Measurements from ENCODE around the gene ACTR1B. TPM values are rescaled to one million over a fixed set of nuclear protein-coding genes. Genes with fewer than 3 reads are reported as not detected.
A peak's percentile ranks its signal among the peaks of the same experiment; 100 is the strongest.

Gene ACTR1B
- total and polyA plus RNA-seq, 2 of the 4 experiments (the other 2 are of a cell fraction) = 40.5 to 68.8 TPM

DNA sequence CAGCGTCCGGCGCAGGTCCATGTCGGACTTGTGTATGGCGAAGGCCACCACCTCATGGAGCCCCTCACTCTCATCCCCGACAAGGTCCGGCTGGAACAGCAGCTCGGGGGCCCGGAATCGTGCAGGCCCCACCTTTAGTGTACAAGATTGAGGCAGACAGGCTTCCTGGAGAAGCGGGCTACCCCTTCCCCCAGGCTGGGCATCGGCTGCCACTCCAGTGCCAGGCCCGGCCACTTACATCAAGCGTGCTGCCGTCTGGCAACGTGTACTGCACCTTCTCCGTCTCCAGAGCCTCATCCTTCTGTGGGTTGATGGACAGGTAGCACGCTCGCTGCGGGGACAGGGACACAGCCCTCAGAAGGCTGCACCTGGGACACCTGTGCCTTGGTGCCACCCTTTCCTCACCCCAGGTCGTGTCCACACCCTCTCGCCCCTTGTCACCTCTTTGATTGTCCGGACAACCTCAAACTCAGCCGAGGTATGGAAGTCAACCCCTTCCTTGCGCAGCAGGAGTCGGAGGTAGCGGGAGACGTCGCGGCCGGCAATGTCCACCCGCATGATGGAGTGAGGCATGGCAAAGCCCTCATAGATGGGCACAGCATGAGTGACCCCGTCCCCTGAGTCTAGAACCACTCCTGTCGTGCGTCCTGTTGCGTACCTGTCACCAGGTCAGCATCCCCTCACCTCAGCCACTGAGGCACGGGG, 5.7 kb downstream of the ACTR1B start:
- no peak overlapping the region for H3K9ac ChIP-seq (ENCODE audit: low read depth, low read length)
- H4K91ac ChIP-seq (ENCODE audit: insufficient read depth, low read depth, low read length) = no peak overlapping the region
- intact Hi-C loops (cut with micrococcal nuclease) = no loop called here
- no peak overlapping the region for H3K4me2 ChIP-seq (ENCODE audit: low read depth, low read length)
- POLR2A ChIA-PET (ENCODE audit: unreplicated experiment) = no interaction called here
- no peak overlapping the region for H4K8ac ChIP-seq (ENCODE audit: low read depth in 2 of 2, low read length in 2 of 2)
- H3K4me1 ChIP-seq (ENCODE audit: control insufficient read depth, insufficient read depth, low read length) = peaks cover 9% of the 10 kb centered on the region
- no peak overlapping the region for H4K5ac ChIP-seq (ENCODE audit: low read depth, low read length)
- in situ Hi-C loops (cut with MboI; ENCODE audit: low sequenced_read_pairs) = loop anchor here (25.0 kb wide), 1 partner anchor 1596 kb away; no protein-coding TSS in a partner anchor
- CTCF ChIA-PET = no interaction called here
- no peak overlapping the region for H3K23ac ChIP-seq (ENCODE audit: low read depth, low read length)
- no peak overlapping the region for H2BK15ac ChIP-seq (ENCODE audit: low read depth, low read length)
- H3K14ac ChIP-seq (replicated peaks; ENCODE audit: low read depth, low read length) = no peak overlapping the region
- peak overlapping the region; percentile 15 for H2AFZ ChIP-seq (replicated peaks; ENCODE audit: low read length, poor library complexity)
- TF ChIP-seq RCOR1 (IDR thresholded peaks at IDR 0.05; ENCODE audit: insufficient replicate concordance, low read length) = no peak
- TF ChIP-seq MAZ (IDR thresholded peaks at IDR 0.05; ENCODE audit: borderline replicate concordance, low read depth, low read length) = no peak
- TF ChIP-seq SMC3 (IDR thresholded peaks at IDR 0.05; ENCODE audit: low read depth, low read length) = no peak
- TF ChIP-seq, protein P1, sequence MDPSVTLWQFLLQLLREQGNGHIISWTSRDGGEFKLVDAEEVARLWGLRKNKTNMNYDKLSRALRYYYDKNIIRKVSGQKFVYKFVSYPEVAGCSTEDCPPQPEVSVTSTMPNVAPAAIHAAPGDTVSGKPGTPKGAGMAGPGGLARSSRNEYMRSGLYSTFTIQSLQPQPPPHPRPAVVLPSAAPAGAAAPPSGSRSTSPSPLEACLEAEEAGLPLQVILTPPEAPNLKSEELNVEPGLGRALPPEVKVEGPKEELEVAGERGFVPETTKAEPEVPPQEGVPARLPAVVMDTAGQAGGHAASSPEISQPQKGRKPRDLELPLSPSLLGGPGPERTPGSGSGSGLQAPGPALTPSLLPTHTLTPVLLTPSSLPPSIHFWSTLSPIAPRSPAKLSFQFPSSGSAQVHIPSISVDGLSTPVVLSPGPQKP (IDR thresholded peaks at IDR 0.05; ENCODE audit: borderline replicate concordance, low read depth, low read length) = no peak
- TF ChIP-seq MAFK (IDR thresholded peaks at IDR 0.05; ENCODE audit: low read depth, low read length) = no peak
- no peak for TF ChIP-seq RFX5 (IDR thresholded peaks at IDR 0.05; ENCODE audit: low read depth, low read length)
- TF ChIP-seq, protein P2, sequence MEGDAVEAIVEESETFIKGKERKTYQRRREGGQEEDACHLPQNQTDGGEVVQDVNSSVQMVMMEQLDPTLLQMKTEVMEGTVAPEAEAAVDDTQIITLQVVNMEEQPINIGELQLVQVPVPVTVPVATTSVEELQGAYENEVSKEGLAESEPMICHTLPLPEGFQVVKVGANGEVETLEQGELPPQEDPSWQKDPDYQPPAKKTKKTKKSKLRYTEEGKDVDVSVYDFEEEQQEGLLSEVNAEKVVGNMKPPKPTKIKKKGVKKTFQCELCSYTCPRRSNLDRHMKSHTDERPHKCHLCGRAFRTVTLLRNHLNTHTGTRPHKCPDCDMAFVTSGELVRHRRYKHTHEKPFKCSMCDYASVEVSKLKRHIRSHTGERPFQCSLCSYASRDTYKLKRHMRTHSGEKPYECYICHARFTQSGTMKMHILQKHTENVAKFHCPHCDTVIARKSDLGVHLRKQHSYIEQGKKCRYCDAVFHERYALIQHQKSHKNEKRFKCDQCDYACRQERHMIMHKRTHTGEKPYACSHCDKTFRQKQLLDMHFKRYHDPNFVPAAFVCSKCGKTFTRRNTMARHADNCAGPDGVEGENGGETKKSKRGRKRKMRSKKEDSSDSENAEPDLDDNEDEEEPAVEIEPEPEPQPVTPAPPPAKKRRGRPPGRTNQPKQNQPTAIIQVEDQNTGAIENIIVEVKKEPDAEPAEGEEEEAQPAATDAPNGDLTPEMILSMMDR (conservative IDR thresholded peaks at IDR 0.05; ENCODE audit: low read depth, low read length) = no peak
- no peak for TF ChIP-seq RAD21 (IDR thresholded peaks at IDR 0.05; ENCODE audit: low read length)
- TF ChIP-seq NFE2L2 (IDR thresholded peaks at IDR 0.05; ENCODE audit: low read depth, low read length) = no peak
- TF ChIP-seq MXI1 (IDR thresholded peaks at IDR 0.05; ENCODE audit: borderline replicate concordance, low read depth, low read length) = no peak
- no peak for TF ChIP-seq CEBPB (IDR thresholded peaks at IDR 0.05; ENCODE audit: low read depth, low read length)
- no peak for TF ChIP-seq FOS (IDR thresholded peaks at IDR 0.05; ENCODE audit: low read depth, low read length)
- DNase-seq (no peak), ATAC-seq (ENCODE audit: low read depth) (no peak)
- H2BK5ac ChIP-seq (ENCODE audit: low read depth, low read length, poor library complexity, severe bottlenecking) = no peak overlapping the region
- dilution Hi-C loops (cut with HindIII; ENCODE audit: low sequenced_read_pairs, unreplicated experiment) = no loop called here
- peaks cover 45% of the 10 kb centered on the region for H3K36me3 ChIP-seq (ENCODE audit: control insufficient read depth, insufficient read depth, low read length)
- no peak overlapping the region for H2BK20ac ChIP-seq (ENCODE audit: low read depth, low read length)
- H3K18ac ChIP-seq (ENCODE audit: low read depth, low read length) = no peak overlapping the region
- H2BK120ac ChIP-seq (ENCODE audit: low read depth, low read length) = no peak overlapping the region
- H3K4ac ChIP-seq (ENCODE audit: low read depth, low read length) = no peak overlapping the region
- BruUV-seq (replicated peaks) = no TSS peak
- 95% methylated on average over 20 of the region's 37 CpGs; no CpG with 5 or more reads in 1 of the 2 experiments for WGBS, 2 experiments (ENCODE audit: extremely low coverage in 2 of 2, insufficient read length in 1 of 2)
- H3K56ac ChIP-seq (ENCODE audit: extremely low read depth, insufficient read depth, low read length) = no peak overlapping the region
- peaks cover 11% of the 10 kb centered on the region for H3K9me1 ChIP-seq (ENCODE audit: insufficient read depth, low read length)
- 0 out of 2 replicates have a peak, but pooled peaks cover 8% of the 10 kb centered on the region for H4K20me1 ChIP-seq (ENCODE audit: insufficient read depth, low read length)
- H3K79me1 ChIP-seq (ENCODE audit: low read depth in 1 of 2, low read length in 2 of 2) = peaks cover 12 to 48% of the 10 kb centered on the region in 2 experiments; a peak in 3 of 4 replicates
- H3K27me3 ChIP-seq (ENCODE audit: control insufficient read depth, insufficient read depth, low read length) = no peaks in the 10 kb centered on the region
- no peak overlapping the region for H2AK5ac ChIP-seq (ENCODE audit: low read depth, low read length)
- peaks cover 15% of the 10 kb centered on the region for H3K9me3 ChIP-seq (ENCODE audit: control insufficient read depth, insufficient read depth, low read length)
- H2AK9ac ChIP-seq (replicated peaks; ENCODE audit: low read depth, low read length, poor library complexity) = no peak overlapping the region
- H3K27ac ChIP-seq (ENCODE audit: insufficient read depth, low read length) = no peak overlapping the region
- H3K4me3 ChIP-seq (ENCODE audit: insufficient read depth, low read depth, low read length) = no peak overlapping the region
